ENCODE measurements around the gene ADK.
"Not testable (repeated sequence)": the region's sequence is repeated elsewhere in the genome, so short reads cannot be mapped to it uniquely, and the experiment has no call there.

ADK gene

GRCh38 chr10:74425456-74426001, 274.5 kb downstream of the ADK start:
- no peak for DNase-seq (ENCODE audit: low read depth)

- DNase-seq (ENCODE audit: low read depth), result no peak
Measured at GRCh38 chr10:74431816-74432215, 280.8 kb downstream of the ADK start.

- DNase-seq (ENCODE audit: low read depth), result peak; percentile 5
Measured at GRCh38 chr10:74432841-74433594, 282.0 kb downstream of the ADK start.

GRCh38 chr10:74433595-74433956, 282.6 kb downstream of the ADK start:
- DNase-seq (ENCODE audit: low read depth), result no peak

- no peak for DNase-seq (ENCODE audit: low read depth)
Measured at GRCh38 chr10:74433993-74434392, 283.0 kb downstream of the ADK start.

GRCh38 chr10:74434547-74434946, 283.5 kb downstream of the ADK start:
- no peak for DNase-seq (ENCODE audit: low read depth)

- DNase-seq (ENCODE audit: low read depth), result no peak
Measured at GRCh38 chr10:74436523-74437170, 285.6 kb downstream of the ADK start.

- peak; percentile 39 for DNase-seq (ENCODE audit: low read depth)
Measured at GRCh38 chr10:74437822-74438221, 286.8 kb downstream of the ADK start.

- no peak for DNase-seq (ENCODE audit: low read depth)
Measured at GRCh38 chr10:74439213-74439612, 288.2 kb downstream of the ADK start.

GRCh38 chr10:74445493-74445892, 294.5 kb downstream of the ADK start:
- DNase-seq (ENCODE audit: low read depth), result no peak

- no peak for DNase-seq (ENCODE audit: low read depth)
Measured at GRCh38 chr10:74450602-74451001, 299.6 kb downstream of the ADK start.

GRCh38 chr10:74451127-74451829, 300.3 kb downstream of the ADK start:
- DNase-seq (ENCODE audit: low read depth), result no peak

GRCh38 chr10:74453169-74453568, 302.1 kb downstream of the ADK start:
- no peak for DNase-seq (ENCODE audit: low read depth)

GRCh38 chr10:74457478-74457877, 306.5 kb downstream of the ADK start:
- DNase-seq (ENCODE audit: low read depth), result not testable (repeated sequence)

GRCh38 chr10:74460812-74461211, 309.8 kb downstream of the ADK start:
- no peak for DNase-seq (ENCODE audit: low read depth)

- DNase-seq (ENCODE audit: low read depth), result no peak
Measured at GRCh38 chr10:74474022-74474713, 323.1 kb downstream of the ADK start.

GRCh38 chr10:74476162-74476706, 325.2 kb downstream of the ADK start:
- not testable (repeated sequence) for DNase-seq (ENCODE audit: low read depth)

- no peak for DNase-seq (ENCODE audit: low read depth)
Measured at GRCh38 chr10:74480778-74481177, 329.8 kb downstream of the ADK start.

- DNase-seq (ENCODE audit: low read depth), result no peak
Measured at GRCh38 chr10:74483356-74483755, 332.3 kb downstream of the ADK start.

GRCh38 chr10:74485283-74485682, 334.3 kb downstream of the ADK start:
- DNase-seq (ENCODE audit: low read depth), result no peak

GRCh38 chr10:74486659-74487058, 335.6 kb downstream of the ADK start:
- DNase-seq (ENCODE audit: low read depth), result no peak

GRCh38 chr10:74488907-74489306, 337.9 kb downstream of the ADK start:
- no peak for DNase-seq (ENCODE audit: low read depth)
